HUES48 (cell line): Measurements from ENCODE around the gene GALK2.
"Not testable (repeated sequence)": the region's sequence is repeated elsewhere in the genome, so short reads cannot be mapped to it uniquely, and the experiment has no call there.

Experiments used
- H3K27ac ChIP-seq: one replicate; pipeline ENCODE4 v1.7.0; 2013; ENCODE audit warnings: low read depth, low read length, inconsistent platforms
- H3K27me3 ChIP-seq: 2 replicates; pipeline ENCODE4 v1.6.1; 2013; ENCODE audit warnings: mild to moderate bottlenecking, low read length; ENCODE audit not compliant: control insufficient read depth, insufficient read depth
- H3K36me3 ChIP-seq: 2 replicates; pipeline ENCODE4 v1.6.1; 2013; ENCODE audit warnings: low read length; ENCODE audit not compliant: control insufficient read depth, insufficient read depth
- H3K4me1 ChIP-seq: 2 replicates; pipeline ENCODE4 v1.6.1; 2013; ENCODE audit warnings: mild to moderate bottlenecking, low read length; ENCODE audit not compliant: control insufficient read depth, insufficient read depth
- H3K4me3 ChIP-seq: 2 replicates; pipeline ENCODE4 v1.5.1; 2013; ENCODE audit warnings: mild to moderate bottlenecking, low read depth, low read length
- H3K9ac ChIP-seq: 2 replicates; pipeline ENCODE4 v1.6.1; 2013; ENCODE audit warnings: mild to moderate bottlenecking, low read depth, low read length, moderate library complexity
- H3K9me3 ChIP-seq: 2 replicates; pipeline ENCODE4 v1.6.1; 2013; ENCODE audit warnings: low read length; ENCODE audit not compliant: control insufficient read depth, insufficient read depth

Gene GALK2

DNA sequence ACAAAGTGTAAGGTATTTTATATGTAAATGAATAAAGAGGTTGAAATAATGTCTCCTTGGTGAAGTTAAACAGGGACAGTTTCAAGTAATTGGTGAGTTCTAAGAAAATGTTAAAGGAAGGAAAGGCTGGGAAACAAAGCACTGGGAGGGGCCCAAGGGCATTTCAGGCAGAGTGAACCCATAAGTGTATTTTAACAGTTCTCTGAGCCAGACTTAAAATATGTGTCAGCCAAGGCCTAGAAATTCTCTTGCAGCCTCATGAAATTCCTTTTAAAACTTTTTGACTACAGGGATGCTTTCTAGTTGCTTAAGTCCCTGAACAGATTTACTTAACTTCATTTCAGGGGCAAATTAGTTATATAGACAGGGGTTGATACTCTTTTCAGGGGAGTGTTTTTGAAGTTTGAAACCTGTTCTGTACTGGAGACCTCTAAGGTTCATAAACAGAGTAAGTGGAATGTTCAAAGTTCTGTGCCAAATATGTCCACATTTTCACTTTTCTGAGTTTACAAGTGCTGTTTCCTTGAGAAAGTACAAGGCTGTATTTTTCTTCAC, 77.6 kb downstream of the GALK2 start:
- Histone ChIP-seq H3K4me1 (peaks cover 15% of the 10 kb centered on the region), H3K9me3 (0 out of 2 replicates have a peak, but pooled peaks cover 4% of the 10 kb centered on the region), H3K27me3 (no peaks in the 10 kb centered on the region), H3K36me3 (peaks cover 8% of the 10 kb centered on the region; the same call in 1 of the 2 replicates), H3K9ac (no peak overlapping the region), H3K27ac (no peak overlapping the region), H3K4me3 (no peak overlapping the region)

DNA sequence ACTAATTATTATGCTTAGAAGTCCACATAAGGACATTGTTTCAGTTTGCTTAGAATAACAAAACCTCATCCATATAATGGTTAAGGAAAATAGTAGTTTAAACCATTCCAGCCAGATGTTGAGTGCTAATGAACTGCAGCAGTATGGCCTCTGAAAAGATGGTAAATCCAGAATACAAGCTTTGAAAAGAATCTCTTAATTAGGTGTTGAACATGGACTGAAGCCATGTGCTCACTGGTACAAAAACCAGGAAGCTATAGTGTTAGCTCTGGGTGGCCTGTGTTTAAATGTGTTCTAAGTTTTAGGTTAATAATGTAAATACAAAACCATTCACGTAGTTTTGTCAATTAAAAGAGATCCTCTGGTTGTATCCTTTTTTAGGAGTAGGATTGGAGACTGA, 78.2 kb downstream of the GALK2 start:
- Histone ChIP-seq H3K4me1 (peaks cover 15% of the 10 kb centered on the region), H3K9me3 (0 out of 2 replicates have a peak, but pooled peaks cover 4% of the 10 kb centered on the region), H3K27ac (no peak overlapping the region), H3K9ac (no peak overlapping the region; the same call in 1 of the 2 replicates), H3K27me3 (no peaks in the 10 kb centered on the region), H3K4me3 (no peak overlapping the region), H3K36me3 (peaks cover 5% of the 10 kb centered on the region; the same call in 1 of the 2 replicates)

DNA sequence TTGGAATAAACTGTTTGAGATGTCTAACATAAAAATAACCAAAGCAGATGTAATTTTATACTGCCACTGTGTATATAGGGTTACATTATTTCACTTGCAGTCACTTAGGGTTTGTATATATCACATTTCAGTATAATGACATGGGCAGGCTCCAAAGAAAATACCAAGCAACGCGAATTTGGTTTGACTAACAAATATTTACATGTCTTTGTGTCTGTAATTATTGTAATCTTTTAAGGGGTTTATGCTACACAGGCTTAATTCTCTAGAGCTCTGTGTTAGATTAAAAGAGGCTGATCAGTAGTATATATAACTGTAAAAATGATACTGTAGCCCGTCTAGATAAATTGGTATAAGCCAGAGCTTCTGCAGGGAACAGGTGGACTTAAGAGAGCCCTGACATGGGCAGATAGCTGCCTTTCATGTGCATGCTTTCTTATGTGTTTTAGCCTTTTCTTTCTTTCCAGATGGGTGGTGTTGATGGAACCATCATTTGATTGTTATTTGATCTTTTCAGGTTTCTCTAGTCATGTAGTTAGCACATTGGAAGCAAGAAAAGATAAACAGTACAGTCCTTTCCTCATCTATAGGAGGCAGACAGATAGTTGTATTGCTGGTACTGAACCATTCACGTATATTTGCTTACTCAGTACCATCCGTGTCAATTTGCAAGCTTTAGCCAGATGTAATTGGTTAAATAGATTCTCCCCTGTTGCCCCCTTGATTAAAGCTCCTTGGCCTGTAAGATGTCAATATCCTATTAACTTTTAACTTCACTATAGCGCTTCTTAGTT, 86.1 kb downstream of the GALK2 start:
- no peaks in the 10 kb centered on the region for H3K36me3 ChIP-seq
- H3K9ac ChIP-seq, result no peak overlapping the region
- H3K27me3 ChIP-seq, result no peaks in the 10 kb centered on the region
- no peaks in the 10 kb centered on the region for H3K4me1 ChIP-seq
- H3K27ac ChIP-seq, result no peak overlapping the region
- no peak overlapping the region for H3K4me3 ChIP-seq
- H3K9me3 ChIP-seq, result no peaks in the 10 kb centered on the region

DNA sequence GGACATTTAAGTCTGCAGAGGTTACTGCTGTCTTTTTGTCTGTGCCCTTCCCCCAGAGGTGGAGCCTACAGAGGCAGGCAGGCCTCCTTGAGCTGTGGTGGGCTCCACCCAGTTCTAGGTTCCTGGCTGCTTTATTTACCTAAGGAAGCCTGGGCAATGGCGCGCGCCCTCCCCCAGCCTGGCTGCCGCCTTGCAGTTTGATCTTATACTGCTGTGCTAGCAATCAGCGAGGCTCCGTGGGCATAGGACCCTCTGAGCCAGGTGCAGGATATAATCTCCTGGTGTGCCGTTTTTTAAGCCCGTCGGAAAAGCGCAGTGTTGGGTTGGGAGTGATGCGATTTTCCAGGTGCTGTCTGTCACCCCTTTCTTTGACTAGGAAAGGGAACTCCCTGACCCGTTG, 95.1 kb downstream of the GALK2 start:
- H3K4me1 ChIP-seq, H3K27me3 ChIP-seq, H3K9me3 ChIP-seq, H3K4me3 ChIP-seq, H3K36me3 ChIP-seq, H3K9ac ChIP-seq, H3K27ac ChIP-seq: not testable (repeated sequence)

DNA sequence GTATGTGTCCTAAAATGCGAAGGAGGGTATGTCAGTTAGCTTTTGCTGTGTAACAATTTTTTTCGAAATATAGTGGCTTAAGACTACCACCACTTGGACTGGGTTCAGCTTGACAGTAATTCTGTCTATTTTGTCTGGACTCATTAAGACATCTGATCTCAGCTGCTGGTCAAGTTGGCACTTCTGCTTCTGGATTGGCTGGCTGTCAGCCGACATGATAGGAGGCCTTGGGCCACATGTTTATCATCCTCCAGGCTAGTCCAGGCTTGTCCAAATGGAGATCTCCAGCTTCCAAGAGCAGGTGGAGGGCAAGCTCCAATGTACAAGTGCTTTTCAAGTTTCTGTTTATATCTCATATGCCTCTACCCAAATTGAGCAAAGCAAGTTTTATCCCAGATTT, 95.9 kb downstream of the GALK2 start:
- H3K27me3 ChIP-seq, result no peaks in the 10 kb centered on the region
- H3K4me1 ChIP-seq, result 0 out of 2 replicates have a peak, but pooled peaks cover under 1% of the 10 kb centered on the region
- no peak overlapping the region for H3K9ac ChIP-seq
- H3K36me3 ChIP-seq, result no peaks in the 10 kb centered on the region
- peaks cover 7% of the 10 kb centered on the region for H3K9me3 ChIP-seq
- no peak overlapping the region for H3K4me3 ChIP-seq
- H3K27ac ChIP-seq, result no peak overlapping the region

DNA sequence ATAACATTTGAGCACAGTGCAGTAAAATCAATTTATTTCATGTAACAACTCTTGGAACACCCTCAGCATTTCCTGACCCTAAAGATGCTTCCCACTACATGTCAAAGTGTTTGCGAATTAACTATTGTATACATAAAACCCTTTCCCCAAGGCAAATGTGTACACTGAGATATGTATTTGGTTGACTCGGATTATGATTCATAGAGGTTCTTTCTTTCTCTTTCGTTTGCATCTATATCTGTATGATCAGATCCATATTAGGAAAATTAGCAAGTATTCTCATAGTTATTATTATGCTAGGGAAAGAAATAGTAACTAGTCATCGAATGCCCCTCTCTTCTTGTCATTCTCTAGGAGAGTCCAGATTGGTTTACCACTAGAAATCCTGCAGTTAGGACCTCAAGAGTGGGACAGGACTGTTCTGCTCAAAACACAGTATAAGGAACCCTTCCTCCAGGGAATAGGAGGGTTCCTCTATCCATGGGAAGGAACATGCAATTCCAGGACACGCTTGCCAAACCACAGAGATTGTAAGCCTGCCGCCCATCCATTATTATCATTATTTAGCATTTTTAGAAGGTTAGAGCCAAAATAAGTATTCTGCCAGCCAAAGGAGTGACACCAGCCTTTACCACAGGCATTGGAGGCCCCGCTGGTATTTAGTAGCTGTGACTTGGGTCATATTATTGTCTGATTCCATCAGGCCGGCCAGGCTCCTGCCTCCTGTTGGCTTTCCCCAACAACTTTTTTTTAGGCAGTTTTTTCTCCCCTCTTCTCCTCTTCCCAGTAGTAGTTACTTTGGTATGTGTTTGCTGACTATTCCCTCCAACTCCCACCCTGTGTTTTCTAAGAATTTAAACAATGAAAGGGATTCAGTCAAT, 100.7 kb downstream of the GALK2 start:
- Histone ChIP-seq H3K9me3 (peaks cover 5% of the 10 kb centered on the region), H3K9ac (no peak overlapping the region), H3K4me1 (peaks cover 23% of the 10 kb centered on the region), H3K27me3 (no peaks in the 10 kb centered on the region), H3K4me3 (no peak overlapping the region), H3K27ac (no peak overlapping the region), H3K36me3 (no peaks in the 10 kb centered on the region)

DNA sequence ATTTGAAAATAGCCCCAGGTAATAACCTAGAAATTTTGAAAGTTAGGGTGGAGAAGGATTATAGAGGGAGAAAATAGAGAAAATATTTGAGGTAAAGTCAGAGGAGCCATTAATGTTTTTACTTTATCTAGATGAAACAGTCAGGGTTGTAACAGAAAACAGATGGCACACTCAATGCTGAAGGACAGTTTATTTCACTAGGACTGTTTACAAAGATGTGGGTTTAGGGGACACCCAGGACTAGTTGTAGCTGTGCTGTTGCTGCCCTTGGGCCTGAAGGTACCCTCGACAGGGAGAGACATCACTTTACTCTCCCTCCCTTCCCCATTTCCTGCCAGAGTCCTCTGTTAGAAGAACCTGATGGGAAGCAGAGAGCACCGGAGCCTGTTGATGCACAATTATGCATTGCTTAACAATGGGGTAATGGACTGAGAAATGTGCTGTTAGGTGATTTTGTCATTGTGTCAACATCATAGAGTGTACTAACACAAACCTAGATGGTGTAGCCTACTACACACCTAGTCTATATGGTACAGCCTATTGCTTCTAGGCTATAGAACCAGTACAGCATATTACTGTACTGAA, 103.8 kb downstream of the GALK2 start:
- no peak overlapping the region for H3K4me3 ChIP-seq
- no peaks in the 10 kb centered on the region for H3K27me3 ChIP-seq
- H3K9ac ChIP-seq, result no peak overlapping the region
- H3K9me3 ChIP-seq, result no peaks in the 10 kb centered on the region
- peaks cover 23% of the 10 kb centered on the region for H3K4me1 ChIP-seq
- no peak overlapping the region for H3K27ac ChIP-seq
- H3K36me3 ChIP-seq, result no peaks in the 10 kb centered on the region

DNA sequence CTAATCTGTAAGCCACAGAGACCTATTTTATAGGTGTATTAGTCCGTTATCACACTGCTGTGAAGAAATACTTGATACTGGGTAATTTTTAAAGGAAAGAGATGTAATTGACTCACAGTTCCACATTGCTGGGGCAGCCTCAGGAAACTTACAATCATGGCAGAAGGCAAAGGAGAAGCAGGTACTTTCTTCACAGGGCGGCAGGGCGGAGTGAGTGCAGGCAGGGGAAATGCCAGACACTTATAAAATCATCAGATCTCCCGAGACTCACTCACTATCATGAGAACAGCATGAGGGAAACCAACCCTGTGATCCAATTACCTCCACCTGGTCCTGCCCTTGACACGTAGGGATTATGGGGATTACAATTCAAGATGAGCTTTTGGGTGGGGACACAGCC, 108.7 kb downstream of the GALK2 start:
- no peak overlapping the region for H3K27ac ChIP-seq
- H3K4me3 ChIP-seq, result no peak overlapping the region
- no peaks in the 10 kb centered on the region for H3K36me3 ChIP-seq
- no peaks in the 10 kb centered on the region for H3K27me3 ChIP-seq
- H3K9ac ChIP-seq, result no peak overlapping the region
- no peaks in the 10 kb centered on the region for H3K9me3 ChIP-seq
- H3K4me1 ChIP-seq, result no peaks in the 10 kb centered on the region

DNA sequence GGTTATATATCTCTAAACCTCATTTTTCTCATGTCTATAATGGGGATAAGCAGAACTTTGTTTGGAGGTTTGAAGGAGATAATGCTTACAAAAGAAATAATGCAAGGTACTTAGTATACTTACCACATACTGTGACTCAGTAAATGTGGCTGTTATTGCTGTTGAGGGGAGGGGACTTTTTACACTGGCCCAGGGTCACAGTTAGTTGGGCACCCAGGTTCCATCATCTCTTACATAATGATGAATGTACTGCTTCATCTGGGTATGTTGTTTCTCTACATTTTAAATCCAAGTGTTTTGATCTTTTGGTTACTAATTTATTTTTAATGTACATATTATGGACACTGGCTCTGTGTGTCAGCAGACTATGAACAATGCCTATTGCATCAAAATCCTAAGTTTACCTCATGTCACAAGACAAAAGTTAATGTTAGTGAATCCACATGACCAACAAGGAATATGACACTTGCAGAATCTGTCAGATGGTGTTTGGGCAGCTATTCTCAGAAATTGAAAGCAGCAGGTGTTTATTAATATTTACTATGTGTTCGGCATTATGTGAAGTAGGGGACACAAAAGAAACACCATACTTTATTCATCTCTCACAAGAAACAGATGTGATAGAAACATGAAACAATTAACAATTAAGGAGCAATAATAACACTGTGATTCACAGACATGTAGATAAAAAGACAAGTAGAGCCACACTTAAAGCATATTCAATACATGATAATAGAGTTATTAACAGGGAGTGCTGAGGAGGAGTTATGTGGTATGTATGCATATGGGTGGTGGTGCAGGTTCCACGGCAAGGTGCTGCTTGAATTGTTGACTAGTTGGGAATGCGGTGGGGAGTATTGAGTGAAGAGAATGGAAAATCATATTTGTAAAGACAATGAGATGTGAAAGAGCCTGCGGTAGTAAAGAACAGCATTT, 109.7 kb downstream of the GALK2 start:
- no peaks in the 10 kb centered on the region for H3K9me3 ChIP-seq
- H3K27me3 ChIP-seq, result no peaks in the 10 kb centered on the region
- H3K4me3 ChIP-seq, result no peak overlapping the region
- H3K36me3 ChIP-seq, result 0 out of 2 replicates have a peak, but pooled peaks cover 2% of the 10 kb centered on the region
- H3K9ac ChIP-seq, result no peak overlapping the region
- no peak overlapping the region for H3K27ac ChIP-seq
- H3K4me1 ChIP-seq, result no peaks in the 10 kb centered on the region

DNA sequence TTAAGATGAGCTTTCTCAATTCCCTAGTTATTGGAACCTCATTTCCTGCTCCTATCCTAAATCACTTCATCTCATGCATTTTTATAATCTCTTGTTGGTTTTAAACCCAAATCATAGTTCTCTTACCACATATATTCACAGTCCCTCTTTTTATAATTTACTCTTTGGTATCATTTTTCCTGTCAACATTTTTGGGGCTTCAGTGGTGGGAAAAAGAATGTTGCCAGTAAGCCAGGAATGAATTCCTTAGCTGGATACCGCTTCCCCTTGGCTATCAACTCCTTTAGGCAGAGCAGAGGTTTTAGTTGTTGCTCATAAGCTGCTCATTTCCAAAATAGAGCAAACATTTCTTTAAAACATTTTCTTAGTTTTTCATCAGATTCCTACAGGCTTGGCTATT, 112.3 kb downstream of the GALK2 start:
- Histone ChIP-seq H3K27ac (no peak overlapping the region), H3K36me3 (0 out of 2 replicates have a peak, but pooled peaks cover 2% of the 10 kb centered on the region), H3K9ac (no peak overlapping the region), H3K4me3 (no peak overlapping the region), H3K4me1 (peaks cover 7% of the 10 kb centered on the region; the same call in 1 of the 2 replicates), H3K9me3 (no peaks in the 10 kb centered on the region), H3K27me3 (no peaks in the 10 kb centered on the region)
